Calu3 (cell line): ENCODE data around the gene ETV7. TPM values are rescaled to one million over a fixed set of nuclear protein-coding genes. Genes with fewer than 3 reads are reported as not detected.

Experiments
- BruUV-seq: library from RNA; stranded (reverse); fragments of 400-500 nt; replicated peaks from 2 replicates; lab custom pipeline; 2021; lab: Mats Ljungman, UMichigan
- CTCF ChIA-PET: fragments of 300-600 bp; sonication (Branson Sonifier 250); formaldehyde crosslinking; loops from one replicate; lab custom pipeline; 2022; ENCODE audit warnings: antibody characterized with exemption; lab: Charles Lee
- DNase-seq: peaks from one replicate; pipeline ENCODE4 v3.0.0; 2022
- H3K27ac Mint-ChIP-seq: one replicate; pipeline ENCODE4 v1.8.0; 2022; ENCODE audit warnings: mixed read lengths; ENCODE audit not compliant: unreplicated experiment
- H3K27me3 Mint-ChIP-seq: one replicate; pipeline ENCODE4 v1.8.0; 2022; ENCODE audit warnings: mixed read lengths; ENCODE audit not compliant: unreplicated experiment
- H3K36me3 Mint-ChIP-seq: one replicate; pipeline ENCODE4 v1.8.0; 2022; ENCODE audit warnings: mild to moderate bottlenecking, moderate library complexity, mixed read lengths; ENCODE audit not compliant: insufficient read depth, unreplicated experiment
- H3K4me1 Mint-ChIP-seq: one replicate; pipeline ENCODE4 v1.8.0; 2022; ENCODE audit warnings: mild to moderate bottlenecking, low read depth, mixed read lengths; ENCODE audit not compliant: unreplicated experiment
- H3K4me3 Mint-ChIP-seq: one replicate; pipeline ENCODE4 v1.8.0; 2022; ENCODE audit warnings: mild to moderate bottlenecking, low read depth, moderate library complexity, mixed read lengths; ENCODE audit not compliant: unreplicated experiment
- H3K9me3 Mint-ChIP-seq: one replicate; pipeline ENCODE4 v1.8.0; 2022; ENCODE audit warnings: low read depth, mixed read lengths; ENCODE audit not compliant: unreplicated experiment
- CTCF ChIP-seq: fragments of 200-600 bp; IDR thresholded peaks from one replicate; pipeline ENCODE4 v1.8.0; 2022; ENCODE audit warnings: antibody characterized with exemption; ENCODE audit not compliant: unreplicated experiment
- intact Hi-C: fragments of 100-400 bp; cut with micrococcal nuclease; formaldehyde crosslinking; loops from one replicate; pipeline ENCODE4 v1.10.0; 2022; ENCODE audit not compliant: unreplicated experiment
- total RNA-seq: library from RNA; stranded (reverse); gene quantifications from 2 replicates; pipeline ENCODE4 v1.2.3, GENCODE V29; 2022

Gene ETV7
- total RNA-seq, 1 experiment from 2014 or later = 2.6 TPM

GRCh38 chr6:36327919-36328236 is 59.6 kb downstream of the ETV7 start:
- Mint-ChIP-seq H3K4me1 (no peaks in the 10 kb centered on the region), H3K27ac (no peak overlapping the region), H3K36me3 (no peaks in the 10 kb centered on the region), H3K4me3 (no peak overlapping the region), H3K27me3 (peaks cover 60% of the 10 kb centered on the region), H3K9me3 (no peaks in the 10 kb centered on the region)
- no peak for TF ChIP-seq CTCF
- BruUV-seq = no TSS peak
- CTCF ChIA-PET = no interaction called here
- DNase-seq = no peak
- intact Hi-C loops = no loop called here

GRCh38 chr6:36327226-36327918 is 60.1 kb downstream of the ETV7 start:
- H3K27ac Mint-ChIP-seq = no peak overlapping the region
- DNase-seq = no peak
- no TSS peak for BruUV-seq
- intact Hi-C loops = no loop called here
- no peaks in the 10 kb centered on the region for H3K4me1 Mint-ChIP-seq
- H3K36me3 Mint-ChIP-seq = no peaks in the 10 kb centered on the region
- CTCF ChIA-PET = no interaction called here
- no peaks in the 10 kb centered on the region for H3K9me3 Mint-ChIP-seq
- no peak for TF ChIP-seq CTCF
- H3K27me3 Mint-ChIP-seq = peaks cover 55% of the 10 kb centered on the region
- no peak overlapping the region for H3K4me3 Mint-ChIP-seq

- no peak overlapping the region for H3K4me3 Mint-ChIP-seq
- no peak for TF ChIP-seq CTCF
Observed at GRCh38 chr6:36326356-36326995, 61.0 kb downstream of the ETV7 start.

GRCh38 chr6:36324715-36325114 is 62.8 kb downstream of the ETV7 start:
- no peak for DNase-seq
- intact Hi-C loops = no loop called here
- BruUV-seq = no TSS peak
- Mint-ChIP-seq H3K27me3 (peaks cover 48% of the 10 kb centered on the region), H3K4me3 (no peak overlapping the region), H3K4me1 (peaks cover 9% of the 10 kb centered on the region), H3K27ac (no peak overlapping the region), H3K36me3 (no peaks in the 10 kb centered on the region), H3K9me3 (no peaks in the 10 kb centered on the region)
- CTCF ChIA-PET = interaction anchor here (0.5 kb wide), 1 partner anchor 823 kb away, joined by 5 read pairs; no protein-coding TSS in a partner anchor
- TF ChIP-seq CTCF = no peak

More at GRCh38 chr6:36326356-36326995, 61.0 kb downstream of the ETV7 start:
- H3K27ac Mint-ChIP-seq = no peak overlapping the region
- CTCF ChIA-PET = interaction anchor here (0.6 kb wide), 2 partner anchors 32 to 254 kb away, joined by 3 read pairs; no protein-coding TSS in a partner anchor
- DNase-seq = no peak
- H3K36me3 Mint-ChIP-seq = no peaks in the 10 kb centered on the region
- BruUV-seq = no TSS peak
- peaks cover 53% of the 10 kb centered on the region for H3K27me3 Mint-ChIP-seq
- no peaks in the 10 kb centered on the region for H3K4me1 Mint-ChIP-seq
- no peaks in the 10 kb centered on the region for H3K9me3 Mint-ChIP-seq
- intact Hi-C loops = no loop called here
